ENCODE measurements around the gene SART1.

The SART1 gene

DNA sequence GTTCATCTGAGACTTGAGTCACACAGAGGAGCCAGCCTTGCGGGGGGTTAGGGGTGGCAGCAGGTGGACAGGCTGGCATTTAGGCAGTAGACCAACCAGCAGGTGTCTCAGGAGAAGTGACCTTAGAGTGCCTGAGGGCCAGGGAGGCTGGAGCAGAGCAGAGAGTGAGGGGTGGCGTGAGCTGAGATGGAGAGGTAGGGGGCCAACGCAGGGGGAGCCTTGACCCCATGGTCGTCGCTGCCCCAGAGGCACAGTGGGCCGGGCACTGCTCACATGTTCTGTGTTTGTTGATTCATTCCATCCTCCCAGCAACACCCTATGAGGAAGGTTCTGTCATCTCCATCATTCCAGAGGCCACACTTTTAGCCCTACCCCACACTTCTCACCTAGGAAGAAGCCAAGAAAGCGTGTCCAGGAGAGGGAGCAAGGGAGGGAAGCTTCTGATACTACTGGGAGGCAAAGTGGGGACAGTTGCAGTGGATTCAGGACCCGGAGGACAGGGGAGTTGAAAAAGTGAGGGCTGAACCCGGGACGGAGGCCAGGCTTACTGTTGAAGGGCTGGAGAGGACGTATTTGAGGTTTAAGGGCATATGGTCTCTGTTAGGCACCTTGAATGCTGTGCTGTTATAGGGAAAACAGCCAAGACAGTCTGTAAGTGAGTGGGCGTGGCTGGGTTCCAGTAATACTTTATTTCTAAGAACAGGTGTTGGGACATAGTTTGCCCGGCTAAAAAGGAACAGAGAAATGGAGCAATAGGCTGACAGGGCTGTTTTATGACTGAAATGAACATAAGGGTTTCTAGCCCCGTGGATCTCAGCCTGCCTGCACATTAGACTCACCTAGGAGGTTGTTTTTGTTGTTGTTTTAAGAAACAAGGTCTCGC, 7.3 kb downstream of the SART1 start:
- DNase-seq = no peak

DNA sequence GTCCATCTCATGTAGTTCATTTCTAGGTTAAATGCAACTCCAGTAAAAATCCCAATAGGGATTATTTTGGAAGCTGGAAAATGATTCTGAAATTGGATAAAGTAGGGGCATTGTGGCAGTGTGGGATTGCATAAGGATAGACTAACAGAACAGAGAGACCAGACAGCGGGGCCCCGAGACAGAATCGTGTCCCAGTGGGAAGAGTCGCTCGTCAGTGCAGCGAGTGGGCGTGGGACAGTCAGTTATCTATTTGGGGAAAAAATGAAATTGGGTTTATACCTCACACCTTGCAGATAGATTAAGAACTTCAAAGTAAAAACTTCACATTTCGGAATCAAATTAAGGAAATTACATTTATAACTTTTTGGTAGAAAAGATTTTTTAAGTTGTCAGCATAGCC, 10.6 kb downstream of the SART1 start:
- DNase-seq = no peak

- DNase-seq = no peak
Measured at GRCh38 chr11:65973439-65974110, 12.0 kb downstream of the SART1 start.

DNA sequence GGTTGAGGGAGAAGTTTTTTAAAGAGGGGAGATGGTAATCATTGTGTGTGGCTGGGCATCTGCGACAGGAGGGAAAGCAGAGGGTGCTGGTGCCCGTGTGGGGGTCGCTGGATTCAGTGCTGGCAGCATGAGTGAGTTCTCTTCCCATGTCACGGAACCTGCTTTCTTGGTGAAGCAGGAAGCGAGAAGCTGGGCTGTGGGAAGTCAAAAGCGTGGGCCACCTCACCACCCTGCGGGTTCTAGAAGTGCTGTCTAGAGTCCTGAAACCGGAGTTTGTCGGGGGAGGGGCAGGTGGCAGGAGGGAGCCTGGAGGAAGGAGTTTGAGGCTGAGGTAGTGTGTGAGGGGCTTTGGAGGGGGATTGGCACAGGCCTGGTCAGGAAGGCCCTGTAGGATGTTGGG, 14.2 kb downstream of the SART1 start:
- DNase-seq = no peak

- no peak for DNase-seq
Measured at GRCh38 chr11:65976216-65977176, 15.0 kb downstream of the SART1 start.

- DNase-seq = no peak
Measured at GRCh38 chr11:65977621-65978390, 16.3 kb downstream of the SART1 start.

- DNase-seq = no peak
Measured at GRCh38 chr11:65978391-65979238, 17.1 kb downstream of the SART1 start.

GRCh38 chr11:65979261-65979759, 17.8 kb downstream of the SART1 start:
- no peak for DNase-seq

- no peak for DNase-seq
Measured at GRCh38 chr11:65981101-65981740, 19.7 kb downstream of the SART1 start.

DNA sequence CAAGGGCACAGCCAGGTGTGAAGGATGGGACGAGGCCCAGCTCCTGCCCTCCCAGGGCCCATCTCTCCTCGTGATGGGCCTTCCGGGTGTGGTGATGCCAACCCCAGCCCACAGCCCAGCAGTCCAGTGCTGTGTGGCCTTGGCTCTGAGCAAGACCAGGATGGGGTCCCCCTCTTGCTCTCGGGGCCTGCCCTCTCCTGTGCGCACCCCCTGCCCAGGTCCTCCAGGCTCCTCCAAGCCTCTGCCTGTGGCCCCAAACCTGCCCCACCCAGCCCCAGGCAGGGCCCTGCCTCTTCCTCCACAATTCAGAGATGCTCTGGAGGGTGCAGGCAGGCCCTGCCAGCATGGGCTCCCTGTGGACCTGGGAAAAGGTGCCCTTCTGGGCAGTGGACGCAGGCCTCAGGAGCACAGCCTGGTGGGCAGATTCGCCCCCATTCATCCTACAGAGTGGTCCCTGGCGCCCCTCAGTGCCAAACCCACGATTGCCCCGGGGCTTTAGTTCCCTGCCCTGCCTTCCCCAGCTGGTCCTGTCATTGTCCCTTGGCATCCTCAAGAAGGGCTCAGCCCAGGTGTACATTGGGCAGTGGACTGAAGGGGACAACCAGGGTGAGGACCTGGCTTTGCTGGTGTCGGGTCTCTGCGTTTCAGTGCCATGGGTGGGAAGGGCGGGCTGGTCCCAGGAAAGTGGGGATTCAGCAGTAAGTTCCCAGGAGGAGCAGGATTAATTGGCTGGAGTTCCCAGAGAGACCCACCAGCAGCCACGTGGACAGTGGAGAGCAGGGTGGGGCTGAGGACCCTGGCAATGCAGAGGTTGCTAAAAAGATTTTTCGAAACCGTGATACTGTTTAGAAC, 20.7 kb downstream of the SART1 start:
- no peak for DNase-seq

- DNase-seq = no peak
Measured at GRCh38 chr11:65982824-65983588, 21.5 kb downstream of the SART1 start.

DNA sequence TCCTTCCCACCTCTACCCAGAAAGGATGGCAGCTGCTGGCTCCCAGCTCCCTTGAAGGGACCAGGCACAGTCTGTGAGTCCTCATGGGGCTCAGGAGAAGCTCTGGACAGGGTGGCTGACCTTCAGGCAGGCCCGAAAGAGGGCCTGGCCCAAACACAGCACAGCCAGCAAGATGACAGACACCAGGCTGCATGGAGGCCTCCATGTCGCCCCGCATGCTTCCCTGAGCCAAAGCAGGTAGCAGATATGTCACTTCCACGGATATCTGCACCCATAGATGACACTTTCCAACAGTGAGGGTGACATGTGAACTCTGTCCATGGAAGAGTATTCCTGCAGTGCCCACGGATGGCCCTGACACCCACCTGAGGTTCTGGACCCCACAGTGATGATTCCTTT, 22.1 kb downstream of the SART1 start:
- DNase-seq = no peak

GRCh38 chr11:65987336-65987735, 25.8 kb downstream of the SART1 start:
- no peak for DNase-seq

GRCh38 chr11:65988791-65989592, 27.5 kb downstream of the SART1 start:
- DNase-seq = peak; percentile 72

DNA sequence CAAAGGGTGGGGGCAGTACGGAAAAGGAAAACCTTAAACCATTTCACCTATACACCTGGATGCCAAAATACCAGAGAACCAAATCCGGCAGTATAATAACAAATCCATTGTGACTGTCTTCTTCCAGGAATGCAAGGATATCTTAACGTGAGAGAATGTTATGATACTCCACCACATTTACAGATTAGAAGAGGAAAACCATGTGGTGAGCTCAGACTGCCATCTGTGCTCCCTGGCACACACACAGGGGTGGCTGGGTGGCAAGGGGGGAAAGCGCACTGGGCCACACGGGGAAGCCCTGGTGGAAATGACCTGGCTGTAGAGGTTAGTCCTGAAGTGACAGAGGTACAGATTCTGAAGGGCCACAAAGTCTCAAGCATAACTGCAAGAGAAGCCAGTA, 30.5 kb downstream of the SART1 start:
- no peak for DNase-seq

- no peak for DNase-seq
Measured at GRCh38 chr11:65997286-65997685, 35.8 kb downstream of the SART1 start.

- DNase-seq = peak; percentile 88
Measured at GRCh38 chr11:66001942-66002647, 40.6 kb downstream of the SART1 start, which contains the start of the genes BANF1 and EIF1AD. BANF1 (plus strand) TSS chr11:66002503; CDS start chr11:66003251, 748 bp downstream. EIF1AD (minus strand) TSS chr11:66002157; CDS start chr11:66000389, 1,768 bp downstream.
